HL-60/S4 treated with retinoic acid at 250 ng/mL for 4 days and 3 days (cell line): ENCODE measurements around the gene TMEM252.

Source experiments
- in situ Hi-C: fragments of 300-500 bp; cut with MboI; formaldehyde crosslinking; loops from 2 replicates; pipeline ENCODE4 v1.7.0; 2022; ENCODE audit warnings: low sequenced_read_pairs

Gene TMEM252

DNA sequence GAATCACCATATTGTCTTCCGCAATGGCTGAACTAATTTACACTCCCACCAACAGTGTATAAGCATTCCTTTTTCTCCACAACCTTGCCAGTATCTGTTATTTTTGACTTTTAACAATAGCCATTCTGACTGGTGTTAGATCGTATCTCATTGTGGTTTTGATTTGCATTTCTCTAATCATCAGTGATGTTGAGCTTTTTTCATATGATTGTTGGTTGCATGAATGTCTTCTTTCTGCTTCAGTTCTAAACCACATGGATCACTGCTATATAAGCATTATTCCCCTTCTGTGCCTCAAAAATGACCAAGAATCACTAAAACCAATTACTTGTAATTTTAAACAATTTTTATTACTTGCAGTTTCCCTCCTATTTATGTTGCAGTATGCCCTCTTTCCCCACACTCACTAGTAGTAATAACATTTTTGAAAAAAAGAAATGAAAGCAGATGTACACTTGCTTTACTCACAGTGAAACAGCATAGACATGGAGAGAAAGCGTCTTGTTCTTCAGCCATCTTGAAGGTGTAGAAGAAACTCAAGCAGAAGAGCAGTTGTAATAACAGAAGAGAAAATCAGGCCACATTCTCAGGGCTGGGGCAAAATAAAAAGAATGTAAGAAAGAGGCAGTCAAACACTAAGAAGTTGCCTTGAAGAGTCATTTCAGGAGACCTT, 4.5 kb upstream of the TMEM252 start:
- in situ Hi-C loops: no loop called here

DNA sequence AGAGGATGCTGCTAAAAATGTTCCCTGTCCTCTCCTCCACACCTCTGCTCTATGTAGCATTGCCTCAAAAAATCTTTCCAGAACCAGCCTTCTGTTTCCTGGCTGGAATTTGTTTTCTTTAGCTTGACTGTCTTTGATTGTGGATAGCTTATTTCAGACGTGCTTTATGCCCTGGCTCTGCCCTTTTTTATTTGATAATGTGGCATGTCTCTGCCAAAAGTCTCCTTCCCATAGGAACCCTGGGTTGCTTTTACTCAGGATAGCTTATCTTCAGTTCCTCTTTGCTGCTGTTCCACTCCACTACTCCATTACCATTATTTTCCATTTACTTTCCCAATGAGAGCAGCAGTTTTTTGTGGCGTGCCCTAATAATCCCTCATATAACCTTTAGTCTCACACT, 885 bp upstream of the TMEM252 start:
- in situ Hi-C loops: no loop called here

DNA sequence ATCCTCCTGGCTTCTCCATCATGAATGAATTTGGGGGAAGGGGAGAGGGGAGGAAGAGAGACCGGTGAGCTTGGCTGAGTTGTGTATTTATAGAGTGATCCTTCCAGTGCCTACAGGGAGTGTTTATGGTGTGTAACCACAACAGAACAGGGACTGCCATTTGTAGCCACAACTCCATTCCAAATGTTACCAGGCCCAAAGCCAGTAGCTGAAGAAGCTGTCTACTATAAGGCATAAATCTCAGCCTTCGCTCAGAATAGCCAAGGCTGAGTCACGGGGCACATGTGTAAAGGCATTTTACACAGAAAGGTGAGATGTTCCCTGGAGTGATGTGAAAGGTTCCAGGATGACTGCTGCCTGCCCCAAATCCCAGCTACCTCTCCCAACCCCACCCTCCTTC, 2.5 kb downstream of the TMEM252 start:
- in situ Hi-C loops: no loop called here

DNA sequence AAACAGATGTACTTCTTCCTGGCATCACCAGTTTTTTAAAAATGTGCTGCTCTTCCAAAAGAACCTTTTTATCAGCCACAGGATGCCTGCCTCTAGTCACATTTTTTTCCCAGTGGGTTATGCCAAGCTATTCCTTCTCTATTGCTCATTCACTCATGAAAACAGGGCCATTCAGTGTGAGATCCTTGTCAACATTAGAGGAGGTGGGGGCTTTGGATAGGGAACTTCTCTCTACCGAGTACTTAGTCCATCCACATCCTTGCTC, 3.1 kb downstream of the TMEM252 start:
- in situ Hi-C loops: no loop called here

DNA sequence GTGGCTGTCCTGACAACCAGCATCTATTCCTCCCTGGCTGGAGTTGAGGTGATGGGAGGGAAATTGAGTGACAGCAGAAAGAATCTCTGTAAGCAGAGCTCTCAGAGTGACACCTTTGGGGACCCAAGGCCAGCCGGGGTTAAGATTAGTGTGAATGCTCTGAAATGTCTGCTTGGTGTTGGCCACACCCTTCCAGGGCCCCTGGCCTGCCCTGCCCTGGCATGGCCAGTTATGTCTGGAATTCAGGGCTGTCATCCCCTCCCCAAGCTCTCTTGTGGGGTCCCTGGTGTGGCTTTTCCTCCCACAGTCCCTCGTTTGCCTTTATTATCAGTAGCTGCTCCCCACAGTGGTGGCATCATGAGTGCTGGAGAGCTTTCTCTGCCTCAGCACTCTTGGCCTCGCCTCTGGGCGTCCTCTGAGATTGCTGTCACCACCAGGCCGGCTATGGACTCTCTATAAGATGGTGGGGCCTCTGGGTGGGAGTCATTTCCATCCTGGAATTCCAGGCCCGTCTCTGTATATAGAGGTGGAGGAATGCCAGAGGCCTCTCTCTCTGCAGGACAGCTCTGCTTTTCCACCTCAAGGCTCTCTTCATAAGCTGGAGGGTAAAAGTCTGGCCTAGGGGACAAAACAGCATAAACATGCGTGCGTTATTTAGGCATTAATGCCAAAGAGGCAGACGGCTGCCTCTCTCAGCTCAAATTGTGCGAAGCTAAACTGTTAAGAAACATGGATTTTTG, 3.6 kb downstream of the TMEM252 start:
- in situ Hi-C loops: no loop called here

DNA sequence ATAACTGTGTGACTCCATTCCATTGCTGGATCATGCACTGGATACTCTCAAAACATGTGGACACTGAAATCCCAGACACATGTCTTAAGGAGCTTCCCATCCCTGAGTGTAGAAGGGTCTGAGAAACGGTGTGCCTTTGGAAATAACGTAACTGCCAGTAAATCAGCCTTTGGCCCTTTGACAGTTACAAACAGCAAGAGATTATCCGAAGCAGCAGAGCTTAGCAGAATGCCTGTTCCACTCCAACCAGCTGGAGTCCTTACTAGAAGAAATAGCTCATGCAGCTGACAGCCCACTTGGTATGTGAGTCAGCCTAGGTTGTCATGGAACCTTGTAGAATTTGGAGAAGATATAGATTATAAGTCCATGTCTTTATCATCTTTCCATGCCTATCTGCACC, 7.0 kb downstream of the TMEM252 start:
- in situ Hi-C loops: no loop called here

DNA sequence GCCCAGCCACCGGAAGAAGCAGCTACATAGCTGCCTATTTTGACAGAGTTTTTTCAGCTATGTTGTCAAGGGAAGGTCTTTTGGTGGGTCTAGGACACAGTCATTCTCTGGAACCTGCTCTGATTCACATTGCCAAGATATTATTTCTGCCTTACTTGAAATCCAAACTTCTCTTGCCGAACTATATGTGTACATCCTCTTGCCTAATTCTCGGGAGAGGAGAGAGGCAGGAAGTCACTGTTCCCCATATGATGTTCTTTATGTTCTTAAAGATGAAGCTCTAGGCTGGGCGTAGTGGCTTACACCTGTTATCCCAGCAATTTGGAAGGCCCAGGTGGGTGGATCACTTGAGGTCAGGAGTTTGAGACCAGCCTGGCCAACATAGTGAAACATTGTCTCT, 8.6 kb downstream of the TMEM252 start:
- in situ Hi-C loops: no loop called here

DNA sequence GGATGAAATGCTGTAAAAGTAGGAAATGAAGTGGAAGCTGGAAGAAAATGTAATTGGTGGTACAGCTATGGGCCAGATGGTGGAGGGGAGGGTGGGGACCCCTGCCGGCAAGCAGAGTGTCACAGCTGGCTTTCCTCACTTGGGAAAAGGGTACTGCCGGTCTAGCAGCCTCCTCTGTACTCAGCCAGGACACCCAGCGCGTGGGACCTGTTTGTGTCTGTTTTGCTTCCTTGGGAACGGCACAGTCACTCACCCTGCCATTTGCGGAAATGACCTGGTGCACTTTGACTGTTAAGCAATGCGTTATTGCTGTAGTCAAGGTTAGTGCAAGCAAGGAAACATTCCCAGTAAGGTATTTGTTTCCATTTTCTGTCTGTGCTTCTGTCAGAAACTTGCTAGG, 10.1 kb downstream of the TMEM252 start:
- in situ Hi-C loops: no loop called here

DNA sequence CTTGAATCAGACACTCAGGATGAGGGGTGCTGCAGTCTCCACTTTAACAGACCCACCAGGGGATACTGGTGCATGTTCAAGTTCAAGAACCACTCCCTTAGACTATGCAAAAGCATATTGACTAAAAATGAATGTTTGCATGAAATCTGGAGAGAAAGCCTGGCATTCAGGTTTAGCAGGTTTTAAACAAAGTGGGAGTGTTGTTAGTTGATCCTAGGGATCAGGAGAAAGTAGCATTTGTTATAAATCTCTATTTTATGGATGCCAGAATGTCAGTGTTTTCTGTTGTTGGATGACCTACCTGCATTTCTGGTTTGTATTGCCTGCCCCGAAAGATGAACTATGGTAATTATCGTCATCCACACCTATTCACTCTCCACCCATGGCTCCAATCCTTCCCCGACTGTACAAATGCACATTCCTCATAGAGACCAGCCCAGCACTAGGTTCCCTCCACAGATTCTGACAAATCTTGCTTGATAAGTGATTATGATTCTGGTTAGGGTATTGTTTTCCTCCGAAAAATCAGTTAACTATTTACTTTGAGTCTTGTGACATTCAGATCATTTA, 17.2 kb downstream of the TMEM252 start:
- in situ Hi-C loops: no loop called here

DNA sequence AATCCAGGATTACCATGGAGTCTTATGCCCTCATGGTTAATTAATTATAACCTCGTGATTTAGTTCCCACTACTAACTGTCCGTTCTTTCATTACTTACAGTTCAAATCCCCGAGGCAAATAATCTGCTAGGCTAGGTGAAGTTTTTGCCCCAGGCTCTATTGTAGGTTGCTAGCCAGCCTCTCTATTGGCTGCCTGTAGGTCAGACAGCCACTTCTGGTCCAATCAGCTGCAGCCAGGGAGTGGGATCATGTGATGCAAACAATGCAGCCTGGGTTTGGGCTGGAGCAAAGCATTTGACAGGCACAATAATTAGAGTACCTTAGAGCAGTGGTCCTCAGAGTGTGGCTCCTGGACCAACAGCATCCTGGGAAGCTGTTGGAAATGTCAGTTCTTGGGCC, 17.7 kb downstream of the TMEM252 start:
- in situ Hi-C loops: no loop called here

DNA sequence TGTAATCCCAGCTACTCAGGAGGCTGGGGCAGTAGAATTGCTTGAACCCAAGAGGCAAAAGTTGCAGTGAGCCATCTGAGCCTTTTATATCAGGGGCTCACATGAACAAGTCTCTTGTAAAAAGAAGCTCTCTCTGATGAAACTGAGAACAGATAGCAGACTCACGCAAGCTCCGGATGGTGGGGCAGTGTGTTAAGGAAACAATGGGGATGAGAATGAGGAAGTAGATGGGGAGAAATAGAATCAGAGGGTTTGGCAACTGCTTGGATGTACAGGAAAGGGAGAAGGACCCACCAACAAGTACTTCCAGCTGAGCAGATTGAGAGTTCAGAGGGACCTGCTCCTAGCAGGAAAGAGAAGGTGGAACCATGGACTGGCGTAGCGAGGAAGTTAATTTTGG, 18.6 kb downstream of the TMEM252 start:
- in situ Hi-C loops: no loop called here

DNA sequence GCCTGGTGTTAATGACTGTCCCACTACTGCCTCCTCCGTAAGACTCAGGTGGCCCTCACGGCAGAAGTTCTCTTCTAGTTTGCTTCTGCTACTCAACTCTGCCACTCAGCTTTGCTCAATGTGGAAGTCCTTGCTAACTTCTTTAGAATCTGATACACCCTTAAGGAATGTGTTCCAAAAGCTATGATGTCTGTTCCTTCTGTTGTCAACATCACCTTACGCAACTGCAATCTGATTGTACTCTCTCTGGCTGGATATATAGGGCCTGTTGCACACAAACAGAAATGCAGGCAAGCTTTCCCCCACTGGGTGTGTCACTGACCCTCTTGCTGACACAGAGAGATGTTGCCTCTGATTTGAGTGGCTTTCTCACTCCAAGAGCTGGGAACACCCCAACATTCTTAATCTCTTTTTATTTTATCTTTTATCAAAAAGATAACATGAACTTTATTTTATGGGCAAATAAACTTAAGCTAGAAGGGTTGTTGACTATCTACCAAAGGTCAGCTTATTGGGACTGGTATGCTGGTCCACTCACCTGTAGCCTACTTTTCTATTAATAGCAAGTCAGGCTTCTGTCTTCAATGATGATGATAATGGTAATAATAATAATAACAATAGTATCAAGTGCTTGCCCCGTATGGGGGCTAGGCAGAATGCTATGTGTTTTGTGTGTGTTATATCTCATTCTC, 25.2 kb downstream of the TMEM252 start:
- in situ Hi-C loops: no loop called here

DNA sequence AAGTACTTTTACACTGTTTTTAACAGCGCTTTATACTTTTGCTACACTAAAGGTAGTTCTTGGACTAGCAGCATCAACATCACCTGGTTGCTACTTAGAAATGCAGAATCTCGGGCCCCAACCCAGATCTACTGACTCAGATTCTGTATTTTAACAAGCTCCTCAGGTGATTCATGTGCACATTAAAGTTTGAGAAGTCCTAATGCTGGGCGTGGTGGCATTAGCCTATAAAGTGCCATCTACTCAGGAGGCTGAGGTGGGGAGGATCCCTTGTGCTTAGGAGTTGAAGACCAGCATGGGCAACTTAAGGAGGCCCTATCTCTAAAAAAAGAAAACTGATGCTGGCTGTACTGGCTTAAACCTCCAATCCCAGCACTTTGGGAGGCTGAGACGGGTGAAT, 26.7 kb downstream of the TMEM252 start:
- in situ Hi-C loops: no loop called here

DNA sequence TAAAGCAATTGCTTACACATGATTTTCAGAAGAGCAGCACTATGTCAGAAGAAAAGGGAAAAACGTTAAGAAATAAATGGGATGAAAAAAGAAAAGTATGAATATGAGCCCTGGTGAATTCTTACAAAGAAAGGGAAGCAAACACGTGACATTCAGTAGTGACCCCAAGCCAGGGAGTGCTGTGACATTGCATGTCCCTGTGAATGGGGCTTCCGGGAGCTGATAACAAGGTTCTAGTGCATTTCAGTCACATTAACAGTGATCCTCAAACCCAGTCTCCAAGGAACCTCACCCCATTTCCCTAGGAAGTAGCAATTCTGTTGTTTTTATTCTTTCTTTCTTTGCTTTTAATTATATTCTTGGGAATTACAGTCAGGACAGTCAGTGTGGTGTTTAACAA, 27.3 kb downstream of the TMEM252 start:
- in situ Hi-C loops: no loop called here

DNA sequence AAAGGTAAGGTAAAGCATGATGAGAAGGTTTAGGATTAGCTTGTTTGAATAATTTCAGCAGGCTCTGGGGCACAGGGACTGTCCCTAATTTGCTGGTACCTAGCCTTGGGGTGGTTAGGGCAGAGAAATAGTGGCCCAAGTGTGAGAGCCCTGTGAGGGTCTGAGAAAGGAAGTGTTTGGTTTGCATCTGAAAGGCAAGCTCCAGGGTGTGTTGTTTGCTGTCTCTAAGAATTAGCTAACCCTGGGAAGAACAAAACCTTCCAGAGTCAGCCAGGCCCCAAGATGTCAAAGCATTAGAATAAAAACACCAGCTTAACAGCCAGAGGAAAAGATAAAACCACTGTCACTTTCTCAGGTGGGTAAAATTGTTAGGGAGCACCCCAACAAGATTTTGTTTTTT, 31.0 kb downstream of the TMEM252 start:
- in situ Hi-C loops: loop anchor here (10.0 kb wide), 1 partner anchor 55 kb away; no protein-coding TSS in a partner anchor

DNA sequence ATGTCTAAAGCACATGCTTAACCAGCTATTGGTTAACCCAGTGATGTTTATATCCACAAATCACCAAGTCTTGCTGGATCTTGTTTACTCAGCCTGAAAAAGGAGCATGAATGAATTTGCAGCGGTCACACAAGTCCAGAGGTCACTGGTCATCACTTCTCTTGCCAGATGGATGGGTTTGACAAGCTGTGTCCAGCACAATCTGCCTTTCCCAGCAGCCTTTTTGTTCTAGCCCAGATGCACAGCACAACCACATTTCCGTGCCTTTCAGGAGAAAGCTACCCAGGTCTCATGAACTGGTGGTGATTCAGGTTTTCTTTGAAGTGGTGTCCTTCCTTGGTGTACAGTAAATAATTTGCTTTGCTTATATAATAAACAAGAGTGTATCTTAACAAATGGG, 32.1 kb downstream of the TMEM252 start:
- in situ Hi-C loops: loop anchor here (10.0 kb wide), 1 partner anchor 56 kb away; no protein-coding TSS in a partner anchor

DNA sequence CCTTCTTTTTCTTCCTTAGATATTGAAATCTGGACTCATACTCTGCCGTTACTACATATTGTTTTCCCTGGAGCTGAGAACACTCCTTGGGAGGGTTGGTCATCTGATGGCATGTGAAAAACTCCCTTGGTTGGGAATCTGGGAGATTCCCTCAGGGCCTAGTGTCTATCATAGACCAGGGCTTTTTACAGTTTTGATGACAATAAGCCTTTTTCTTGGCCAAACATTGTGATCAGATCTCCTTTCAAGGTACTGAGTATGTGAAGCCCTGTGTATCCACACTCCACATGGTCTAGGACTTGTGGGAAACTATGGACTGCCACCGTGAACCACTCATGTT, 32.9 kb downstream of the TMEM252 start:
- in situ Hi-C loops: loop anchor here (10.0 kb wide), 1 partner anchor 57 kb away; no protein-coding TSS in a partner anchor

DNA sequence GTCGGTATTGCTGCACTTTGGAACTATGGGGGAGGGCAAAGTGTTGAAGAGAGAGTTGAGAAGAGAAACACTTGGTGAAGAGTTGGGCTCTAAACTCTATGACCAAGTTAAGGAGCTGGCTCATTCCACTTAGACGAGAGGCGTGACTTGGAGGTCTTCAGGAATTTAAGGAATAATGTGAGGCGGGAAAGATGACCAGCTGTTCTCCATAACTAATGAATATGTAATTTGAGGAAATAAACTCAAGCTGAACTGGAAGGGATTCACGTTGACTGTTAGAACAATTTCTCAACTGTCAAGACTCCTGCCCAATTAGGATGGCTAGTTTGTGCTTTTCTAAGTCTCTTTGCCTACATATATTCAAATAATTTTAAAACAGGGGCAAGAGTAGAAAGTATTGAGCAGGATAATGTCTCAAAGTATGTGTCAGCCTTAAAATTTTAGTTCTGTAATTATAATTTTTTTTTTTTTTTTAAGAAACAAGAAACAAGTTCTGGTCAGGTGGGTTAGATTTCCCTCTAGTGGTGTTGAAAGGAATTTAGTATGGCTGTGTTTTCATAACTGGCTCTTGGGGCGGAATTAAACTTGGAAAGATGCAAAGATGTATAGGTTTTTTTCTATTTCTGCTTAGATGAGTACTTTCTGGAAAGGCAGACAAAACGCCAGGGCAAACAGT, 33.4 kb downstream of the TMEM252 start:
- in situ Hi-C loops: loop anchor here (10.0 kb wide), 1 partner anchor 58 kb away; no protein-coding TSS in a partner anchor

DNA sequence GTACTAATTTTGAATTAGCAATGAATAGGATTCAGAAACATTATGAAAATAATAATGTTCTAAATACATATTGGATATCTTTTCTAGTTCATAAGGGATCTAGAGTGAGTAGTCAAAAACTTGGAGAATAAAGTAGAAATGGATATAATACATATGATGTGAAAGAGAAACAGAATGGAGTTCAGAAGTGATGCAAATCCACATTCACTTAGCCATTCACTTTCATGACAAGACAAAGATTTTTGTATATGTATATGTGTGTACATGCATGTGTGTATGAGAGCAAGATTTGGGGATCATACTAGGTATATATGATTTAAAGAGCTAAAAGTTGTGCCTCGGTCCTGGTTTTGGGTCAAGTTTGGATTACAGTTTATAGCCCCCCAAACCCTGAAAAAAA, 34.1 kb downstream of the TMEM252 start:
- in situ Hi-C loops: loop anchor here (10.0 kb wide), 1 partner anchor 58 kb away; no protein-coding TSS in a partner anchor

DNA sequence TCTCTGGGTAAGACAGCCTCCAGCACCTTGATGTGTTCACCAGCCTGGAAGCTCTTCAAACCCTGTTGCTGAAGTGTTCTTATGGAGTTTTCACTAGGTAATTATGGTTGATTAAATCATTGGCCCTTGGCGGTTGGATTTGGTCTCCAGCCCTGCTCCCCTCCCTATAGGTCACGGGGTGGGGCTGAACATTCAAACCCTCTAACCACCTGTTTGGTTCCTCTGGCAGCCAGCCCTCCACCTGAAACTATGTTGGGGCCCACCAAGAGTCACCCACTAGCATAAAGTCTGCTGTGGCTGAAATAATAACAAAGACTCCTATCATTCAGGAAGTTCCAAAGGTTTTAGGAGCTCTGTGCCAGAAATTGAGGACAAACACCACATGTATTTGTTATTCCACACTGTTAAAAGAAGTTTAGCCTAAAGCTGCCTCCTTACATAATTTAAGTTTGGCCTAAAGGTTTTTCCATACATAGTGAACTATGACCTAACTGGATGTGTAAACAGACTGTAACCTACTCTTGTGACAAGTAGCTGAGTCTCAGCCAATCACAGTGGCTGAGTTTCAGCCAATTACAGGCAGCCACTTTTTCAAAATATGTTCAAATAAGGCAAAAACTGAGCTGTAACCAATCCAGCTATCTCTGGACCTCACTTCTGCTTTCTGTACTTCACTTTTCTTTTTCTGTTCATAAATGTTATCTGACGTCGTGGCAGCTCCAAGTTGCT, 34.8 kb downstream of the TMEM252 start:
- in situ Hi-C loops: loop anchor here (10.0 kb wide), 1 partner anchor 59 kb away; no protein-coding TSS in a partner anchor
